ENCODE data around the gene WNT10A.

The WNT10A gene

GRCh38 chr2:218857371-218858137, 23.1 kb upstream of the WNT10A start:
- DNase-seq (ENCODE audit: low read depth in 3 of 3) = no peak

GRCh38 chr2:218858138-218858445, 22.6 kb upstream of the WNT10A start:
- no peak for DNase-seq (ENCODE audit: low read depth in 3 of 3)

GRCh38 chr2:218858671-218859555, 21.7 kb upstream of the WNT10A start:
- no peak for DNase-seq (ENCODE audit: low read depth in 3 of 3)

GRCh38 chr2:218859556-218859987, 21.1 kb upstream of the WNT10A start, which contains the start of gene WNT6:
Gene WNT6, plus strand, starts transcription at chr2:218859805. Its CDS starts 233 bp downstream, at chr2:218860038.
- no peak for DNase-seq (ENCODE audit: low read depth in 3 of 3)

GRCh38 chr2:218859988-218860831, 20.4 kb upstream of the WNT10A start:
- no peak for DNase-seq (ENCODE audit: low read depth in 3 of 3)

- no peak for DNase-seq (ENCODE audit: low read depth in 3 of 3)
Observed at GRCh38 chr2:218860950-218861381, 19.7 kb upstream of the WNT10A start.

GRCh38 chr2:218861645-218862318, 18.9 kb upstream of the WNT10A start:
- no peak for DNase-seq (ENCODE audit: low read depth in 3 of 3)

- no peak for DNase-seq (ENCODE audit: low read depth in 3 of 3)
Observed at GRCh38 chr2:218863021-218863520, 17.6 kb upstream of the WNT10A start.

GRCh38 chr2:218865396-218865795, 15.3 kb upstream of the WNT10A start:
- DNase-seq (ENCODE audit: low read depth in 3 of 3) = no peak

- no peak for DNase-seq (ENCODE audit: low read depth in 3 of 3)
Observed at GRCh38 chr2:218865999-218866398, 14.7 kb upstream of the WNT10A start.

- no peak for DNase-seq (ENCODE audit: low read depth in 3 of 3)
Observed at GRCh38 chr2:218867900-218868299, 12.8 kb upstream of the WNT10A start.

GRCh38 chr2:218869064-218869463, 11.6 kb upstream of the WNT10A start:
- DNase-seq (ENCODE audit: low read depth in 3 of 3) = no peak

- DNase-seq (ENCODE audit: low read depth in 3 of 3) = no peak
Observed at GRCh38 chr2:218870984-218871344, 9.7 kb upstream of the WNT10A start.

- peak in 1 of 3 experiments; percentile 26 for DNase-seq (ENCODE audit: low read depth in 3 of 3)
Observed at GRCh38 chr2:218871345-218872302, 9.0 kb upstream of the WNT10A start.

GRCh38 chr2:218872645-218873358, 7.8 kb upstream of the WNT10A start:
- DNase-seq (ENCODE audit: low read depth in 3 of 3) = no peak

- no peak for DNase-seq (ENCODE audit: low read depth in 3 of 3)
Observed at GRCh38 chr2:218873359-218874194, 7.1 kb upstream of the WNT10A start.

- no peak for DNase-seq (ENCODE audit: low read depth in 3 of 3)
Observed at GRCh38 chr2:218875692-218876246, 4.9 kb upstream of the WNT10A start.

GRCh38 chr2:218876562-218877219, 4.0 kb upstream of the WNT10A start:
- DNase-seq (ENCODE audit: low read depth in 3 of 3) = peak in 2 of 3 experiments; percentile 58 to 62
